Ishikawa (cell line): ENCODE results near the gene OTUB2.

Experiments
- CEBPB ChIP-seq: IDR thresholded peaks from 2 replicates; pipeline ENCODE4 v1.6.1; 2012
- CREB1 ChIP-seq: IDR thresholded peaks from 2 replicates; pipeline ENCODE4 v1.6.1; 2012; ENCODE audit warnings: low read depth
- EGR1 ChIP-seq: IDR thresholded peaks from 2 replicates; pipeline ENCODE4 v1.6.1; 2012
- EP300 ChIP-seq: IDR thresholded peaks from 2 replicates; pipeline ENCODE4 v1.6.1; 2012; ENCODE audit warnings: borderline replicate concordance
- FOXM1 ChIP-seq: IDR thresholded peaks from 2 replicates; pipeline ENCODE4 v1.6.1; 2012; ENCODE audit warnings: low read depth, borderline replicate concordance
- MAX ChIP-seq: IDR thresholded peaks from 2 replicates; pipeline ENCODE4 v1.6.1; 2012
- NFIC ChIP-seq: IDR thresholded peaks from 2 replicates; pipeline ENCODE4 v1.6.1; 2012
- RAD21 ChIP-seq: IDR thresholded peaks from 2 replicates; pipeline ENCODE4 v1.6.1; 2012; ENCODE audit warnings: low read depth
- REST ChIP-seq: IDR thresholded peaks from 2 replicates; pipeline ENCODE4 v1.6.1; 2012; ENCODE audit warnings: low read depth, mild to moderate bottlenecking
- TAF1 ChIP-seq: IDR thresholded peaks from 2 replicates; pipeline ENCODE4 v1.6.1; 2012; ENCODE audit warnings: low read depth, mild to moderate bottlenecking
- TCF12 ChIP-seq: IDR thresholded peaks from 2 replicates; pipeline ENCODE4 v1.6.1; 2012; ENCODE audit warnings: low read depth
- TEAD4 ChIP-seq: IDR thresholded peaks from 2 replicates; pipeline ENCODE4 v1.6.1; 2012
- USF1 ChIP-seq: IDR thresholded peaks from 2 replicates; pipeline ENCODE4 v1.6.1; 2012
- YY1 ChIP-seq: IDR thresholded peaks from 2 replicates; pipeline ENCODE4 v1.6.1; 2012; ENCODE audit warnings: low read depth
- ZBTB7A ChIP-seq: IDR thresholded peaks from 2 replicates; pipeline ENCODE4 v1.6.1; 2012; ENCODE audit warnings: low read depth

Gene OTUB2

GRCh38 chr14:94018308-94018707 is 7.8 kb upstream of the OTUB2 start:
- TF ChIP-seq USF1 (no peak), TEAD4 (no peak), TCF12 (no peak), CEBPB (no peak), NFIC (no peak), RAD21 (no peak), TAF1 (no peak), YY1 (no peak), EP300 (no peak), ZBTB7A (no peak), EGR1 (no peak), CREB1 (no peak), REST (no peak), MAX (no peak), FOXM1 (no peak)

- TF ChIP-seq MAX, result 0 out of 2 replicates have a peak, but pooled peaks have one; percentile 19
- no peak for TF ChIP-seq TAF1
- TF ChIP-seq FOXM1, result no peak
Measured at GRCh38 chr14:94019329-94019728, 6.8 kb upstream of the OTUB2 start.

- no peak for TF ChIP-seq MAX
- no peak for TF ChIP-seq CEBPB
- TF ChIP-seq TCF12, result no peak
- TF ChIP-seq TAF1, result no peak
- no peak for TF ChIP-seq REST
- TF ChIP-seq TEAD4, result no peak
- no peak for TF ChIP-seq CREB1
- TF ChIP-seq RAD21, result no peak
Measured at GRCh38 chr14:94020267-94020666, 5.9 kb upstream of the OTUB2 start.

GRCh38 chr14:94021001-94021400 is 5.1 kb upstream of the OTUB2 start:
- TF ChIP-seq RAD21 (no peak), EGR1 (no peak)

GRCh38 chr14:94021416-94022157 is 4.6 kb upstream of the OTUB2 start:
- TF ChIP-seq MAX (no peak), TEAD4 (no peak), ZBTB7A (no peak), NFIC (no peak), REST (no peak), CREB1 (no peak), FOXM1 (no peak), EP300 (no peak), CEBPB (no peak), TCF12 (no peak), RAD21 (no peak), USF1 (no peak), YY1 (no peak), TAF1 (no peak), EGR1 (no peak)
